Measurements from ENCODE around the gene FSTL4.

DNA sequence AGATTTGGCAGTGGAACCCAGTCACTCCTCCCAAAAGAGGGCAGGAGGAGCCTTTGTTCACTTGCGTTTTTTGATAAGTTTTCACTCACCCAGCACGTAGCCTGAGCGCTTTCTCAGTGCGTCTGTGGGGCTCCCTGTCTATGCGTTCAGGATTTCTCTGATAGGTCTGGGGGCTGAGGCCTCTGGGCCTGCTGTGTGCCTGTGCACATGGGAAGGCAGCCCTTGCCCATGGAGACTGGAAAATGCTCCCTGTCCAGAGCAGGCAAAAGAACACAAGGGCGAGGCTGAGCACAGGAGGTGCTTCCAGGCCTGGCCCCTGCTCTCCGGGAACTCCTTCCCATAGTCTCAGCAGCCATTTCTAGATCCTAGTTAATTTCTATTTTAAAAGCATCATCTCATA lies 249.9 kb downstream of the FSTL4 start:
- TF ChIP-seq, protein P1, sequence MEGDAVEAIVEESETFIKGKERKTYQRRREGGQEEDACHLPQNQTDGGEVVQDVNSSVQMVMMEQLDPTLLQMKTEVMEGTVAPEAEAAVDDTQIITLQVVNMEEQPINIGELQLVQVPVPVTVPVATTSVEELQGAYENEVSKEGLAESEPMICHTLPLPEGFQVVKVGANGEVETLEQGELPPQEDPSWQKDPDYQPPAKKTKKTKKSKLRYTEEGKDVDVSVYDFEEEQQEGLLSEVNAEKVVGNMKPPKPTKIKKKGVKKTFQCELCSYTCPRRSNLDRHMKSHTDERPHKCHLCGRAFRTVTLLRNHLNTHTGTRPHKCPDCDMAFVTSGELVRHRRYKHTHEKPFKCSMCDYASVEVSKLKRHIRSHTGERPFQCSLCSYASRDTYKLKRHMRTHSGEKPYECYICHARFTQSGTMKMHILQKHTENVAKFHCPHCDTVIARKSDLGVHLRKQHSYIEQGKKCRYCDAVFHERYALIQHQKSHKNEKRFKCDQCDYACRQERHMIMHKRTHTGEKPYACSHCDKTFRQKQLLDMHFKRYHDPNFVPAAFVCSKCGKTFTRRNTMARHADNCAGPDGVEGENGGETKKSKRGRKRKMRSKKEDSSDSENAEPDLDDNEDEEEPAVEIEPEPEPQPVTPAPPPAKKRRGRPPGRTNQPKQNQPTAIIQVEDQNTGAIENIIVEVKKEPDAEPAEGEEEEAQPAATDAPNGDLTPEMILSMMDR (IDR thresholded peaks at IDR 0.05): no peak
- TF ChIP-seq EZH2 (IDR thresholded peaks at IDR 0.05; ENCODE audit: borderline replicate concordance, insufficient read depth, low read depth, low read length, poor library complexity, severe bottlenecking): no peak

All from B cell (primary cell).